Measurements from ENCODE around the gene NFAM1.
A peak's percentile ranks its signal among the peaks of the same experiment; 100 is the strongest.

GRCh38 chr22:42431401-42432019 is 693 bp downstream of the NFAM1 start:
- TF ChIP-seq EZH2phosphoT487 (IDR thresholded peaks at IDR 0.05; ENCODE audit: insufficient read depth, low read depth) (no peak), EZH2 (IDR thresholded peaks at IDR 0.05; ENCODE audit: insufficient read depth, poor library complexity, severe bottlenecking) (peak; percentile 86)
